Measurements from ENCODE around the gene CIDEA. TPM values are rescaled to one million over a fixed set of nuclear protein-coding genes. Genes with fewer than 3 reads are reported as not detected.
A peak's percentile ranks its signal among the peaks of the same experiment; 100 is the strongest.

Gene CIDEA
- total and polyA plus RNA-seq, 9 of the 15 experiments (the other 6 are each of a cell fraction or from before 2014, with no cell fraction given) = not detected

- TF ChIP-seq CTCF (IDR thresholded peaks at IDR 0.05 in 2 of 3, conservative IDR thresholded peaks at IDR 0.05 in 1 of 3; ENCODE audit: insufficient read depth in 2 of 3, low read depth in 1 of 3, low read length in 3 of 3) (no peak), ERF (CRISPR knock-in tag; IDR thresholded peaks at IDR 0.05) (no peak), HDAC2 (IDR thresholded peaks at IDR 0.05) (no peak), XRCC3 (IDR thresholded peaks at IDR 0.05) (no peak), NFXL1 (CRISPR knock-in tag; IDR thresholded peaks at IDR 0.05) (no peak), ZNF384 (IDR thresholded peaks at IDR 0.05; ENCODE audit: low read depth, low read length) (no peak)
Measured at GRCh38 chr18:12306752-12307700, 52.9 kb downstream of the CIDEA start (continued).

GRCh38 chr18:12307701-12308385 lies 53.7 kb downstream of the CIDEA start, which contains the start of gene TUBB6:
Gene TUBB6 (plus strand): TSS chr18:12308241. CDS start chr18:12308293, 52 bp downstream.
- peaks cover under 1% of the 10 kb centered on the region for H3K9me1 ChIP-seq (ENCODE audit: control insufficient read depth, insufficient read depth, low read length)
- in situ Hi-C loops (cut with MboI) (no loop called here), intact Hi-C loops (cut with micrococcal nuclease) (no loop called here)
- CTCF ChIA-PET (ENCODE audit: low intra/inter-chr PET ratio) = no interaction called here
- BruUV-seq (replicated peaks) = no TSS peak
- WGBS (ENCODE audit: insufficient coverage, low coverage, missing lambda C conversion rate) = 26% methylated on average over 17 of the region's 88 CpGs
- H3K9me3 ChIP-seq (replicated peaks; ENCODE audit: control insufficient read depth, insufficient read depth, low read depth, low read length) = peaks cover 25% of the 10 kb centered on the region
- H2AFZ ChIP-seq (ENCODE audit: low read depth, low read length) = peak within 1 kb of the TSS; percentile 82
- POLR2A ChIA-PET = interaction anchor here (0.6 to 4.3 kb wide), 6 partner anchors 10 to 416 kb away, joined by 3 to 19 read pairs (median 6); no protein-coding TSS in a partner anchor
- DNase-seq (ENCODE audit: extremely low read depth in 1 of 4, low spot score in 3 of 4) (peak; percentile 81 to 93 (median 92)), ATAC-seq (peak; percentile 77), FAIRE-seq (no peak)
- H3K4me2 ChIP-seq (ENCODE audit: insufficient read depth, low read length) = peak within 1 kb of the TSS; percentile 88
- peaks cover 31% of the 10 kb centered on the region for H3K36me3 ChIP-seq (ENCODE audit: control insufficient read depth, insufficient read depth, low read length)
- H3K4me3 ChIP-seq = peak within 1 kb of the TSS; percentile 86
- H3K9ac ChIP-seq (ENCODE audit: insufficient read depth in 1 of 2, low read depth in 2 of 2, low read length in 2 of 2) = peak within 1 kb of the TSS; percentile 95 to 96
- H3K27me3 ChIP-seq (ENCODE audit: control insufficient read depth in 2 of 2, insufficient read depth in 2 of 2, low read length in 2 of 2) = no peaks in the 10 kb centered on the region
- peaks cover 41 to 58% of the 10 kb centered on the region in 2 experiments for H3K4me1 ChIP-seq (replicated peaks in 1 of 2; ENCODE audit: control insufficient read depth in 2 of 2, insufficient read depth in 2 of 2, low read length in 2 of 2)
- H3K27ac ChIP-seq (ENCODE audit: extremely low read depth, low read depth, low read length) = peak within 1 kb of the TSS; percentile 91
- no peaks in the 10 kb centered on the region for H4K20me1 ChIP-seq (replicated peaks; ENCODE audit: control insufficient read depth, insufficient read depth, low read length)
- peaks cover 32% of the 10 kb centered on the region for H3K79me2 ChIP-seq (ENCODE audit: control insufficient read depth, insufficient read depth, low read length)
- TF ChIP-seq, protein P1, sequence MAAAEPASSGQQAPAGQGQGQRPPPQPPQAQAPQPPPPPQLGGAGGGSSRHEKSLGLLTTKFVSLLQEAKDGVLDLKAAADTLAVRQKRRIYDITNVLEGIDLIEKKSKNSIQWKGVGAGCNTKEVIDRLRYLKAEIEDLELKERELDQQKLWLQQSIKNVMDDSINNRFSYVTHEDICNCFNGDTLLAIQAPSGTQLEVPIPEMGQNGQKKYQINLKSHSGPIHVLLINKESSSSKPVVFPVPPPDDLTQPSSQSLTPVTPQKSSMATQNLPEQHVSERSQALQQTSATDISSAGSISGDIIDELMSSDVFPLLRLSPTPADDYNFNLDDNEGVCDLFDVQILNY (CRISPR knock-in tag; IDR thresholded peaks at IDR 0.05) = no peak
- TF ChIP-seq RBM22 (IDR thresholded peaks at IDR 0.05; ENCODE audit: low read depth, low read length, poor library complexity, severe bottlenecking) (no peak), POLR2H (tag; IDR thresholded peaks at IDR 0.05; ENCODE audit: low read depth) (peak; percentile 75), NFXL1 (CRISPR knock-in tag; IDR thresholded peaks at IDR 0.05) (no peak)
- TF ChIP-seq, protein P2, sequence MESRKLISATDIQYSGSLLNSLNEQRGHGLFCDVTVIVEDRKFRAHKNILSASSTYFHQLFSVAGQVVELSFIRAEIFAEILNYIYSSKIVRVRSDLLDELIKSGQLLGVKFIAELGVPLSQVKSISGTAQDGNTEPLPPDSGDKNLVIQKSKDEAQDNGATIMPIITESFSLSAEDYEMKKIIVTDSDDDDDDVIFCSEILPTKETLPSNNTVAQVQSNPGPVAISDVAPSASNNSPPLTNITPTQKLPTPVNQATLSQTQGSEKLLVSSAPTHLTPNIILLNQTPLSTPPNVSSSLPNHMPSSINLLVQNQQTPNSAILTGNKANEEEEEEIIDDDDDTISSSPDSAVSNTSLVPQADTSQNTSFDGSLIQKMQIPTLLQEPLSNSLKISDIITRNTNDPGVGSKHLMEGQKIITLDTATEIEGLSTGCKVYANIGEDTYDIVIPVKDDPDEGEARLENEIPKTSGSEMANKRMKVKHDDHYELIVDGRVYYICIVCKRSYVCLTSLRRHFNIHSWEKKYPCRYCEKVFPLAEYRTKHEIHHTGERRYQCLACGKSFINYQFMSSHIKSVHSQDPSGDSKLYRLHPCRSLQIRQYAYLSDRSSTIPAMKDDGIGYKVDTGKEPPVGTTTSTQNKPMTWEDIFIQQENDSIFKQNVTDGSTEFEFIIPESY (CRISPR knock-in tag; IDR thresholded peaks at IDR 0.05) = peak; percentile 7; the same call in 1 of the 2 replicates

Data from K562 (cell line).